Small intestine (tissue), 7 donors: ENCODE data around the gene PZP. TPM values are rescaled to one million over a fixed set of nuclear protein-coding genes. Genes with fewer than 3 reads are reported as not detected.

Experiments used
- DNase-seq, 2 donors: peaks; one replicate each; pipeline versions ENCODE4 v3.0.0 to v3.0.0-alpha.2; 2013
- FAIRE-seq: peaks from 2 replicates; lab custom pipeline; 2012; peaks lifted over from hg19 to GRCh38; lab: Jason Lieb, UNC
- H3K27ac ChIP-seq, 3 donors: one replicate each; pipeline ENCODE4 v1.5.1; 2013; ENCODE audit warnings: low read length in 2 of 3, mild to moderate bottlenecking in 2 of 3, control low read depth in 1 of 3, inconsistent platforms in 1 of 3, low read depth in 1 of 3, moderate library complexity in 1 of 3
- H3K27me3 ChIP-seq, 3 donors: one replicate each; pipeline ENCODE4 v1.6.1; 2013; ENCODE audit warnings: low read length in 3 of 3, inconsistent platforms in 1 of 3; ENCODE audit not compliant: control insufficient read depth in 3 of 3, insufficient read depth in 3 of 3
- H3K36me3 ChIP-seq, 3 donors: one replicate each; pipeline ENCODE4 v1.6.1; 2013; ENCODE audit warnings: low read length in 3 of 3, inconsistent platforms in 1 of 3, low read depth in 1 of 3, mild to moderate bottlenecking in 1 of 3, moderate library complexity in 1 of 3; ENCODE audit not compliant: control insufficient read depth in 3 of 3, insufficient read depth in 2 of 3
- H3K4me1 ChIP-seq, 3 donors: one replicate each; pipeline ENCODE4 v1.6.1; 2013; ENCODE audit warnings: low read length in 2 of 3, inconsistent platforms in 1 of 3, low read depth in 1 of 3, mild to moderate bottlenecking in 1 of 3, moderate library complexity in 1 of 3; ENCODE audit not compliant: control insufficient read depth in 3 of 3, insufficient read depth in 2 of 3
- H3K4me3 ChIP-seq, 3 donors: one replicate each; pipeline ENCODE4 v1.5.1; 2013; ENCODE audit warnings: low read length in 3 of 3, control low read depth in 1 of 3, inconsistent platforms in 1 of 3, low read depth in 1 of 3, mild to moderate bottlenecking in 1 of 3, moderate library complexity in 1 of 3
- H3K9me3 ChIP-seq, 2 donors: one replicate each; pipeline ENCODE4 v1.6.1; 2013; ENCODE audit warnings: low read depth in 1 of 2, low read length in 1 of 2; ENCODE audit not compliant: control insufficient read depth in 2 of 2, insufficient read depth in 1 of 2
- WGBS, 3 donors: extraction: QIAGEN DNeasy Blood & Tissue Kit; methylation state at CpG; one replicate each; pipeline ENCODE4 v1.1.7; 2013; 5-methylcytosine and 5-hydroxymethylcytosine counted together
- polyA plus RNA-seq, 4 donors: library from polyadenylated mRNA; stranded (reverse) in 3 of 4; unstranded in 1 of 4; fragments of 200-250 nt in 3 of 4; fragments of 120-200 nt in 1 of 4; gene quantifications; one replicate each; pipeline versions ENCODE4 v1.2.1 to v1.2.3, GENCODE V29; 2013
- donor health status: healthy with polysubstance abuse.
- donor health status: control.
- donor health status: control.
- donor health status: Bipolar disorder and iron deficiency.
- donor health status: healthy.

PZP gene
- polyA plus RNA-seq, 4 donors, result 0.06 to 0.16 TPM; not detected in 2

DNA sequence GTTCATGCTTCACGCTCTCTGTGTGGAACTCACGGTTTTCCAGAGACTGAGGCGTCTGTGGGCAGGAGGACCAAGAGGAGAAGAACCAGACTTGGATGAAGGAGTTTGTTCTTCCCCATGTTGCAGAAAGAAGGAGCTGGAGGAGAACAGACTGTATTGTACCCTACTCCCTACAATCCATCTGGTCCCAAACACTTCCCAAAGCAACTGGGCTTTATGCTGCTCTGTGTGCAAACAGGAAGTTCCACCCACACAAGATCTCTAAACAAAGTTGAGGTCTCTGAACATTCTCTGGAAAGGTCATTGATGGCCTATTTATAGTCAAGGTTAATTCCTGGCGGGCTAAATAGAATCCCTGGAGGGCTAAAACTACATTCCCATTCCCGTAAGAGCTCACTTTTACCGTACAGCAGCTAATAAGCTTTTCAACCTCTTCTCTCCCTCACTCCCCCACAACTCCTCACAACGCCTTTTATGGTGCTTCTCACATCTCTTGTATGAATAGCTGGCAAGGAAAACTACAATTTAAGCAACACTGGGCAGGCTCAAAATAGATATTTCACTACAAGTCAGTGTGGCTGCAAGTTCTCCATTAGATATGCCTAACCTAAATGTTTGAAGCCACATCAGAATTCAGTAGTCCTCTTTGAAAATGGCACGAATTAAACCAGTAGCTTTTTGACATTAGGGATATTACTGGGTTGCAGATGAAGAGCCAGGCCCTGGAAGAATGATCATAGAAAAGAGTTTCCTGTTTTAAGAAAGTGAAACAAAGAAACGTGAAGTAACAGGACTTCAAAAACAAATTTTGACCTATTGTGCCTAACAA lies 92.2 kb downstream of the PZP start, which contains the start of gene A2M:
A2M (minus strand) TSS at position 189 of the 829 bp plus-strand sequence; CDS start at position 119, 70 bp downstream.
- no peaks in the 10 kb centered on the region for H3K36me3 ChIP-seq
- H3K4me3 ChIP-seq, result peak within 1 kb of the TSS in 1 of 3 donors; percentile 17
- H3K4me1 ChIP-seq, result no peaks in the 10 kb centered on the region
- peak within 1 kb of the TSS in 2 of 3 donors; percentile 28 to 78 for H3K27ac ChIP-seq
- peak in 1 of 2 donors; percentile 13 for DNase-seq
- no peak for FAIRE-seq
- no peaks in the 10 kb centered on the region for H3K27me3 ChIP-seq
- WGBS, 3 donors, result 47 to 69% (median 59%) methylated on average over 9 of the region's 9 CpGs
- no peaks in the 10 kb centered on the region for H3K9me3 ChIP-seq

DNA sequence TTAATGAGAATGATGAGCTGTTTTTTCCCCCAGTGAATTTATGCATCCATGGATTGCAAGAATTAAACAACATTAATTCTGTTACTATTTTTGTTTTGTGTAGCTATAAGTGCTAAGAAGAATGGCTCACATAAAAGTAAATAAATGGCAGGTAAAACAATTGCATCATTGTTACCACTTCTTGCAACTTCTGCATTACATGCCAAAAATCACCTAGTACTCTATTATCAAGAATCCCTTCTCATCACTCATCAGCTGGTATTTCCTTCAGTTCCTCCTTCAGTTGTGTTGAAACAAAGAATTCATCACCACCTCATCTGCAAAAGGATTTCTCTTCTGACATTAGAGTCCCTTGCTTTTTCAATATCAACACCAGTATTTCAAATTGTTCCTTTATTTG lies 93.2 kb downstream of the PZP start:
- H3K4me3 ChIP-seq, result peak overlapping the region in 1 of 3 donors; percentile 17
- no peaks in the 10 kb centered on the region for H3K4me1 ChIP-seq
- H3K9me3 ChIP-seq, result no peaks in the 10 kb centered on the region
- FAIRE-seq, result no peak
- H3K36me3 ChIP-seq, result peaks cover 0 to under 1% (median 0%) of the 10 kb centered on the region in 3 donors
- no peak for DNase-seq
- H3K27ac ChIP-seq, result no peak overlapping the region
- no peaks in the 10 kb centered on the region for H3K27me3 ChIP-seq

DNA sequence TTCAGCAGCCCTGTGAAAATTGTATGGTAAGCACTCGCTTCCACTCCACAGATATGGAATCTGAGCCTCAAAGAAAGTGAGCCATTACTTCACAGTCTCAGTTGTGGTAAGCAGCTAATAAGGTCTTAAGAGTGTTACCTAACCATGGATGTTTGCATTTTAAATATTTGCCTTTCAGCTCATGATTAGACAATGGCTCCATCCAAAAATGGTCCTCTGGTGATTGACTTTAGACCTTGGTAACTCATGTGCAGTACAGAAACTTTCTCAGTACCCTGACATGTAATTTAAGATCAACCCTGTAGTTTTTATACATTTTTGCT lies 94.2 kb downstream of the PZP start:
- Histone ChIP-seq H3K9me3 (no peaks in the 10 kb centered on the region), H3K4me1 (no peaks in the 10 kb centered on the region), H3K4me3 (peak overlapping the region in 1 of 3 donors; percentile 7), H3K27ac (no peak overlapping the region), H3K27me3 (no peaks in the 10 kb centered on the region), H3K36me3 (peaks cover 0 to 3% (median 0%) of the 10 kb centered on the region in 3 donors)
- FAIRE-seq (no peak), DNase-seq (no peak)
- 74 to 92% (median 83%) methylated on average over 1 of the region's 1 CpG for WGBS, 3 donors

DNA sequence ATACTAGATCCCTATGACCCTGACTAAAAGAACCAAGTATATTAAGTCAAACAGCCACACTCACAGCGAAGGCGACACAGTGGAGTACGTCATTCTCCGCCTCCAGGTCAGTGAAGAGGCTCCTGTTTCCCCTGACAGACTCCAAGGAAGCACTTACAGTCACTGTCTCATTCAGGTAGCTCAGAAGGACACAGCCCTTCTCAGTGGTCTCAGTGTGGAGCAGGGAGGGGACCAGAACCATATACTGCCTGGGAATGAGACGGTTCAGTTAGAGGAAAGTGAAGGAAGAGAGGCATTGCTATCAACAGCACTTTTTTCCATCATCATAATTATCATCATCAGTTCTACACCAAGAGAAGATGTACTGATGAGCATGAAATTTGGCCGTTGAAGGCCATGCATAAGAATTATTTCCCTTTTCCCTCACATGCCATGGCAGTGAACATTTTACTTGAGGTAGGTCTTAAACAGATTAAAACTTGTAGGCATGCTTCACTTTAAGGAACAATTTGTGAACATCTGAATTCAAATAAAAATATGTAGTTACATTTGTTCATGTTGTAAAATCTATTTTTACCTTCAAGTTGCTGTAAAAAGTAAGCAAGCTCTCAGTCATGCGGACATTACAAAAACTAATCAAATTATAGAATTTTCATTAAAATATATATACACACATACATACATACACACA lies 94.8 kb downstream of the PZP start:
- peak overlapping the region in 1 of 3 donors; percentile 7 for H3K4me3 ChIP-seq
- H3K4me1 ChIP-seq, result no peaks in the 10 kb centered on the region
- WGBS, 3 donors, result 61 to 89% (median 81%) methylated on average over 7 of the region's 7 CpGs
- H3K9me3 ChIP-seq, result no peaks in the 10 kb centered on the region
- FAIRE-seq (no peak), DNase-seq (no peak)
- H3K27ac ChIP-seq, result no peak overlapping the region
- H3K36me3 ChIP-seq, result peaks cover 0 to 3% (median 0%) of the 10 kb centered on the region in 3 donors
- H3K27me3 ChIP-seq, result no peaks in the 10 kb centered on the region

DNA sequence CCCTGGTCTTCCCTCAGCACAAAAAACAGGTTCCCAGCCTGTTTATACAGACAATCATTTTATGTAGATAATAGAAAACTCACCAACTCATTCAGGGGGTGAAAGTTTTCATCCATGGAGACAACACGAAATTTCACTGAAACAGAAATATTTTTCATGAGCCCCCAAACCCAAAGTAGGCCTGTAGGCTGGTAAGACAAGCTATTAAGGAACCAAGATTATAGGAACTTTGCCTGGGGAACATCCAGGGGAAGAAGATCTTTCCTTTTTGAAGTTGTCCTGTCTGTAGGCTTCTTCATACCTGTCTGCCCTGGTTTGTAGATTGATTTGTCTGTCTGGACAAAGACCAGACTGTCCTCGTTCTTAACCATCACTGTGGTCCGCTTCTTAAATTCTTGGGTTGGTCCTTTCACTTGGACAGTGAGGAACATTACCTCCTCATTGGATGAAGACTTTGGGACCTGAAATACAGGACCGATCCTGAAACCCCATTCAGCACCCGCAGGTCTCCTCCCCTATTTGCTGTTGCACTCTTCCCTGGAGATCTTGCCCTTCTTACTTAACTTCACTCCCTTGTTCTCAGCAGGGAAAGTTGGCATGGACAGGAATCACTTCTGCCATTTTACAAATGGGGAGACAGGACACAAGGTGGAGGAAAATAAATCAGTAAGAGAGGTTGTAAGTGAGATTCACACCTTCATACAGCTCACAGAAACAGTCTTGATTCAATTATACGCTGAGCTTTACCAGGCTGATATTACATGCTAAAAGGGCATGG lies 95.9 kb downstream of the PZP start:
- Histone ChIP-seq H3K4me1 (no peaks in the 10 kb centered on the region), H3K36me3 (peaks cover 0 to 3% (median 0%) of the 10 kb centered on the region in 3 donors), H3K27me3 (no peaks in the 10 kb centered on the region), H3K4me3 (no peak overlapping the region), H3K9me3 (no peaks in the 10 kb centered on the region), H3K27ac (no peak overlapping the region)
- 81 to 89% (median 86%) methylated on average over 6 of the region's 6 CpGs for WGBS, 3 donors
- no peak for FAIRE-seq
- DNase-seq, result no peak

DNA sequence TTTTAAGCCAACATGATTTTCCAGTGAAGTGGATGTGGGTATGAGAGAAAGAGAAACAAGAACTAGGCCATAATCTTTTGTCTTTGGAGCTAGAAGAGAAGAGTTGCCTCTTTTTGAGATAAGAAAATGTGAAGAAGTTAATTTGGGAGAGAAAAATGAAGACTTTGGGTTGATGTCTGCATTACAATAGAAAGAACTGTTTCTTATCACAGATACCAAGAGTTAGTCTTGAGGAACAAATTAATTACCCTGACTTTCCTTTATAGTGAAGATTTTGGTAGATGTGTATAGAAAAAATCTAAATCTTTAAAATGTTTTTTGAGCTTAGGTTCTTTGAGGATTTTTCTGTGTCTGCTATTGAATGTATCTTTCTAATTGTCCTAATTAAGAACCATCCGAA lies 96.7 kb downstream of the PZP start:
- WGBS, 3 donors, result 85 to 89% (median 86%) methylated on average over 1 of the region's 1 CpG
- Histone ChIP-seq H3K4me3 (no peak overlapping the region), H3K4me1 (no peaks in the 10 kb centered on the region), H3K9me3 (no peaks in the 10 kb centered on the region), H3K36me3 (peaks cover 0 to 3% (median 0%) of the 10 kb centered on the region in 3 donors), H3K27ac (no peak overlapping the region), H3K27me3 (no peaks in the 10 kb centered on the region)
- no peak for DNase-seq
- FAIRE-seq, result no peak

DNA sequence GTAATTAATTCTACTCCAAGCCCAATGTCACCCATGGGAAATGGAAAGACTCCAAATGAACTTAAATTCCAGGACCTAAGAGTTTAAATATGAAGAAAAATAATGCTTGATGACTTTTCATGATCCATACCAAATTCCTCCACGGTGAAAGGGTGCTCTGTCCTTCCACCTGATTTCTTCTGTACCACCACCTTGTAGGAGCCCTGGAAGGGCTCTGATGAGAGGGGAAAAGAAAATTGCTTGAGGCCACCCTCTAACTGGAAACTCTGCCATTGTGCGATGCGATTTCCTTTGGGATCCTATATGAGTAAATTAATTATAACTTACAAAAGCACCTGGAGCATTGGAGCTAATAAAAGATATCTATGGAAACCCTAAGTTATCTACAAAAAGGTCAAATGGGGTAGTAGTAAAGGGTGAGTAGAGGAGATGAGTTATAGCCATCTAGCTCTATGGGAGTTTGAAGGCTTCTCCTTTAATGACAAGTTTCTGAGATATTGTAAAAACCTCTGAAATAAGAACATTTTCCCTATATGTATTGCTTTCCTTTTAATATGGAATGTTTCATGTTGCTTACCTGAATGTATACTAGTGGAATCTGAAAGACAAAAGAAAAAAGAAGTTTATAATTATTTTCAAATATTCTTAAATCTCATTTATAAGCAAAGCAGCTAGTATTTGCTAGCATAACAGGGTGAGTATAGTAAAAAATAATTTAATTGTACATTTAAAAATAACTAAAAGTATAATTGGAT lies 98.3 kb downstream of the PZP start:
- Histone ChIP-seq H3K9me3 (no peaks in the 10 kb centered on the region), H3K36me3 (peaks cover 0 to 3% (median 0%) of the 10 kb centered on the region in 3 donors), H3K4me3 (no peak overlapping the region), H3K27ac (no peak overlapping the region), H3K4me1 (no peaks in the 10 kb centered on the region), H3K27me3 (no peaks in the 10 kb centered on the region)
- FAIRE-seq (no peak), DNase-seq (no peak)
- 93 to 96% (median 94%) methylated on average over 3 of the region's 3 CpGs for WGBS, 3 donors

DNA sequence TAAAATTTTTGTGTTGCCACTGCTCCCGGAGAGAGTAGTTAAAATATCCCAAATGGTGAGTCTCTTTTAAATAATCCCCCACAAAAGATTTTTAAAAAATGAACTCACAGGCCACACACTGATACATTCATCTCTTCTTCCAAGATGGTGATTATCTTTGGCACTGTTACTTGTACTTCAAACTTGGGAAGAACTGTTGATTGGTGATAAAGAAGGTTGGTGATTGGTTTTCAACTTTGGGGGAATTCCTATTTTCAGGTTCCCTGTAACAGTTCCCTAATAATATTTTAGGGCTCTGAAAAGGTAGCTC lies 99.0 kb downstream of the PZP start:
- no peak overlapping the region for H3K27ac ChIP-seq
- peaks cover 0 to 3% (median 0%) of the 10 kb centered on the region in 3 donors for H3K36me3 ChIP-seq
- H3K4me1 ChIP-seq, result no peaks in the 10 kb centered on the region
- FAIRE-seq, result no peak
- DNase-seq, result no peak
- no peaks in the 10 kb centered on the region for H3K27me3 ChIP-seq
- WGBS, 3 donors, result 82 to 85% (median 83%) methylated on average over 1 of the region's 1 CpG
- no peak overlapping the region for H3K4me3 ChIP-seq
- H3K9me3 ChIP-seq, result no peaks in the 10 kb centered on the region
